Pancreas (tissue), 10 donors: ENCODE data around the gene VWA8. TPM values are rescaled to one million over a fixed set of nuclear protein-coding genes. Genes with fewer than 3 reads are reported as not detected.

Experiments used
- ATAC-seq, 4 donors: fragments of 200-7000 bp; cut with Tn5 transposase; one replicate each; pipeline versions ENCODE4 v1.8.0 to v1.9.1; 2020; ENCODE audit warnings: mild to moderate bottlenecking in 4 of 4, moderate library complexity in 4 of 4
- DNase-seq, 6 donors: peaks; one replicate each; pipeline ENCODE4 v3.0.0-alpha.2; 2020
- FAIRE-seq: peaks from 2 replicates; lab custom pipeline; 2012; peaks lifted over from hg19 to GRCh38; lab: Jason Lieb, UNC
- H3K27ac ChIP-seq, 4 donors: fragments of 200-600 bp; sonication (generic); 1 replicate in 3 of 4; 2 replicates in 1 of 4; pipeline versions ENCODE4 v1.5.0 to v1.8.0; 2020
- H3K27me3 ChIP-seq, 4 donors: fragments of 200-600 bp; one replicate each; pipeline ENCODE4 v1.8.0; 2021
- H3K36me3 ChIP-seq, 3 donors: fragments of 200-600 bp; sonication (generic) in 1 of 3; one replicate each; pipeline versions ENCODE4 v1.5.0 to v1.8.0; 2020 to 2021
- H3K4me1 ChIP-seq, 3 donors: fragments of 200-600 bp; one replicate each; pipeline ENCODE4 v1.8.0; 2021
- H3K4me3 ChIP-seq, 4 donors: fragments of 200-600 bp; sonication (generic) in 2 of 4; one replicate each; pipeline versions ENCODE4 v1.5.0 to v1.8.0; 2020 to 2021
- H3K9me3 ChIP-seq, 4 donors: fragments of 200-600 bp; one replicate each; pipeline ENCODE4 v1.8.0; 2021
- CTCF ChIP-seq, 4 donors: fragments of 200-600 bp; sonication (generic) in 3 of 4; IDR thresholded peaks; one replicate each; pipeline versions ENCODE4 v1.5.0 to v1.8.0; 2021; ENCODE audit warnings: antibody characterized with exemption in 4 of 4
- WGBS, 2 donors: extraction: QIAGEN DNeasy Blood & Tissue Kit; methylation state at CpG; one replicate each; pipeline ENCODE4 v1.1.7; 2013; 5-methylcytosine and 5-hydroxymethylcytosine counted together
- intact Hi-C, 3 donors: fragments of 100-400 bp; cut with DNase I; formaldehyde crosslinking; loops; one replicate each; pipeline versions ENCODE4 v1.11.1 to v1.14.2; 2022
- polyA plus RNA-seq, 2 donors: library from polyadenylated mRNA; stranded (reverse); fragments of 200-250 nt; gene quantifications; one replicate each; pipeline ENCODE4 v1.2.3, GENCODE V29; 2013
- total RNA-seq, 6 donors: library from RNA; stranded (reverse); fragmentation: NEBNext Ultra II Directional in 4 of 6; extraction: Animal tissue kit (Norgen Biotek cat#: 25700) in 4 of 6; gene quantifications; one replicate each; pipeline versions ENCODE4 v1.2.1 to v1.2.4, GENCODE V29; 2021 to 2023
- donor health status: healthy with polysubstance abuse.
- donor health status: DM: no; HTN: no; CAD: no; lungs with moderate emphysema.
- donor health status: DM: no; HTN: no; CAD: no.
- donor health status: control.
- donor health status: control.
- donor health status: Bipolar disorder and iron deficiency.
- donor health status: DM: yes; HTN: yes; CAD: no.
- donor health status: DM: no; HTN: no; CAD: no.
- donor health status: DM: no; HTN: no; CAD: no.
- donor health status: DM: yes; HTN: yes; CAD: no.

The VWA8 gene
- total and polyA plus RNA-seq, 8 donors: 3.3 to 15.8 (median 9.2) TPM

GRCh38 chr13:41548910-41549309, 412.0 kb downstream of the VWA8 start:
- 90 to 91% methylated on average over 6 of the region's 6 CpGs for WGBS, 2 donors
- TF ChIP-seq CTCF (IDR thresholded peaks at IDR 0.05): no peak
- Histone ChIP-seq H3K27ac (no peak overlapping the region), H3K27me3 (no peaks in the 10 kb centered on the region), H3K4me1 (no peaks in the 10 kb centered on the region), H3K36me3 (no peaks in the 10 kb centered on the region), H3K9me3 (no peaks in the 10 kb centered on the region), H3K4me3 (no peak overlapping the region)
- ATAC-seq: no peak
- intact Hi-C loops: no loop called here
- FAIRE-seq: no peak
- no peak for DNase-seq

- Histone ChIP-seq H3K9me3 (no peaks in the 10 kb centered on the region), H3K4me3 (no peak overlapping the region), H3K4me1 (no peaks in the 10 kb centered on the region), H3K27me3 (no peaks in the 10 kb centered on the region), H3K27ac (peak overlapping the region in 2 of 4 donors; percentile 23 to 61), H3K36me3 (no peaks in the 10 kb centered on the region)
- WGBS, 2 donors: 65 to 67% methylated on average over 6 of the region's 6 CpGs
- FAIRE-seq (no peak), ATAC-seq (no peak), DNase-seq (no peak)
- intact Hi-C loops: no loop called here
- TF ChIP-seq CTCF (IDR thresholded peaks at IDR 0.05): no peak
Measured at GRCh38 chr13:41548031-41548430, 412.9 kb downstream of the VWA8 start.

GRCh38 chr13:41547251-41548000, 413.5 kb downstream of the VWA8 start:
- H3K4me3 ChIP-seq: no peak overlapping the region
- no peaks in the 10 kb centered on the region for H3K36me3 ChIP-seq
- DNase-seq (peak in 3 of 6 donors; percentile 17 to 61 (median 24)), ATAC-seq (peak; percentile 38 to 71 (median 58)), FAIRE-seq (no peak)
- no peak for TF ChIP-seq CTCF (IDR thresholded peaks at IDR 0.05)
- no peaks in the 10 kb centered on the region for H3K4me1 ChIP-seq
- H3K27ac ChIP-seq: peak overlapping the region in 3 of 4 donors; percentile 23 to 61 (median 38)
- H3K9me3 ChIP-seq: no peaks in the 10 kb centered on the region
- intact Hi-C loops: no loop called here
- no peaks in the 10 kb centered on the region for H3K27me3 ChIP-seq
- WGBS, 2 donors: 52 to 61% methylated on average over 16 to 17 of the region's 17 CpGs

GRCh38 chr13:41546372-41547190, 414.3 kb downstream of the VWA8 start:
- ATAC-seq: peak; percentile 29 to 48 (median 42)
- H3K4me1 ChIP-seq: no peaks in the 10 kb centered on the region
- DNase-seq: no peak
- H3K4me3 ChIP-seq: no peak overlapping the region
- H3K36me3 ChIP-seq: no peaks in the 10 kb centered on the region
- no peak for TF ChIP-seq CTCF (IDR thresholded peaks at IDR 0.05)
- no peak for FAIRE-seq
- intact Hi-C loops: no loop called here
- H3K27me3 ChIP-seq: no peaks in the 10 kb centered on the region
- peak overlapping the region in 3 of 4 donors; percentile 23 to 61 (median 38) for H3K27ac ChIP-seq
- no peaks in the 10 kb centered on the region for H3K9me3 ChIP-seq
- WGBS, 2 donors: 68 to 75% methylated on average over 14 of the region's 14 CpGs
